Neuron (in vitro differentiated cells): ENCODE measurements around the gene PTPRN2.

ENCODE experiments used
- H2AFZ ChIP-seq: one replicate; pipeline ENCODE4 v1.6.1; 2013; ENCODE audit warnings: low read depth, mild to moderate bottlenecking, inconsistent platforms, low read length, moderate library complexity
- H3K27me3 ChIP-seq: one replicate; pipeline ENCODE4 v1.6.1; 2013; ENCODE audit warnings: low read length; ENCODE audit not compliant: insufficient read depth
- H3K36me3 ChIP-seq: one replicate; pipeline ENCODE4 v1.6.1; 2013; ENCODE audit warnings: low read length; ENCODE audit not compliant: insufficient read depth
- H3K4me1 ChIP-seq: one replicate; pipeline ENCODE4 v1.6.1; 2013; ENCODE audit warnings: low read length; ENCODE audit not compliant: insufficient read depth
- H3K4me3 ChIP-seq: 2 replicates; pipeline ENCODE4 v1.5.1; 2013; ENCODE audit warnings: mild to moderate bottlenecking, low read length, moderate library complexity
- H3K9me3 ChIP-seq: one replicate; pipeline ENCODE4 v1.6.1; 2013; ENCODE audit warnings: low read length

Gene PTPRN2

GRCh38 chr7:158612546-158612945 is 24.9 kb upstream of the PTPRN2 start:
- no peaks in the 10 kb centered on the region for H3K9me3 ChIP-seq
- no peaks in the 10 kb centered on the region for H3K27me3 ChIP-seq
- H2AFZ ChIP-seq: no peak overlapping the region
- peaks cover 11% of the 10 kb centered on the region for H3K36me3 ChIP-seq
- H3K4me1 ChIP-seq: no peaks in the 10 kb centered on the region
- H3K4me3 ChIP-seq: no peak overlapping the region

GRCh38 chr7:158611541-158611940 is 23.9 kb upstream of the PTPRN2 start:
- no peaks in the 10 kb centered on the region for H3K9me3 ChIP-seq
- no peak overlapping the region for H2AFZ ChIP-seq
- H3K27me3 ChIP-seq: no peaks in the 10 kb centered on the region
- H3K4me1 ChIP-seq: no peaks in the 10 kb centered on the region
- no peak overlapping the region for H3K4me3 ChIP-seq
- H3K36me3 ChIP-seq: peaks cover 21% of the 10 kb centered on the region

DNA sequence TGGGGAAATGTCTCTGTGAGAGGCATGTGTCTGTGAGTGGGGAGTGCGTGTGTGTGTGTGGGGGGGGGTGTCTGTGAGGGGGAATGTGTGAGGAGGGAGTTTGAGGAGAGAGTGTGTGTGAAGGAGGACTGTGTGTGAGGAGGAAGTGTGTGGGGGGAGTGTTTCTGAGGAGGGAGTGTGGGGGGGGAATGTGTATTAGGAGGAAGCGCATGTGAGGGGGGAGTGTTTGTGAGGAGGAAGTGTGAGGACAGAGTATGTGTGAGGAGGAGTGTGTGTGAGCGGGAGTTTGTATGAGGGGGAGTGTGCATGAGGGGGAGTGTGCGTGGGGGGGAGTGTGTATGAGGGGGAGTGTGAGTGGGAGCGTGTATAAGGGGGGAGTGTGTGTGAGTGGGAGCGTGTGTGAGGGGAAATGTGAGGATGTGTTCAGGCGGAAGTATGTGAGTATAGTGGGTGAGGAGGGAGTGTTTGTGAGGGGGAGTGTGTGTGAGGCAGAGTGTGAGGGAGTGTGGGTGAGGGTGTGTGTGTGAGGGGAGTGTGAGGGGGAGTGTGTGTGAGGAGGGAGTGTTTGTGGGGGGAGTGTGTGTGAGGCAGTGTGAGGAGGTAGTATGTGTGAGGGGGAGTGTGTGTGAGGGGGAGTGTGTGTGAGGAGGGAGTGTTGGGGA is 21.8 kb upstream of the PTPRN2 start:
- Histone ChIP-seq H3K4me3 (no peak overlapping the region), H3K27me3 (no peaks in the 10 kb centered on the region), H3K9me3 (no peaks in the 10 kb centered on the region), H3K36me3 (peaks cover 23% of the 10 kb centered on the region), H3K4me1 (no peaks in the 10 kb centered on the region), H2AFZ (no peak overlapping the region)

DNA sequence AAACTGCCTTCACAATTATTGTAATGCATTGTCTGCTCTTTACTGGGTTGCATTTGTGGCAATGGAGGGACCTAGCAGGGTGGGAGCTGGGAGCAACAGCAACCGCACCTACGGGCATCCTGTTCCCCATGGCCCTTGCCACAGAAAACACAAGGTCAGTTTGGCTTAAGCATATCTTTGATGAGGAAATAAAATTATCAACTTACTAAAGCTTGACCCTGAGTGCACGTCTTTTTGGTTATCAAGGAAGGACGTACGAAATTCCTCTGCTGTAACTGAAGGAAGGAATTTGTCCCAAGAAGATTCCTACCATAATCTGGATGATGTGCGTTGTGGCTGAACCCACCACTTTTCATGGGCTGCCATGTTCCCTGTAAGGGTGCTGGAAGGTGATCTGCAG is 19.9 kb upstream of the PTPRN2 start:
- no peak overlapping the region for H2AFZ ChIP-seq
- no peaks in the 10 kb centered on the region for H3K9me3 ChIP-seq
- H3K4me3 ChIP-seq: no peak overlapping the region
- H3K4me1 ChIP-seq: no peaks in the 10 kb centered on the region
- H3K27me3 ChIP-seq: no peaks in the 10 kb centered on the region
- H3K36me3 ChIP-seq: peaks cover 23% of the 10 kb centered on the region

- H3K4me3 ChIP-seq: no peak overlapping the region
- peaks cover 23% of the 10 kb centered on the region for H3K36me3 ChIP-seq
Observed at GRCh38 chr7:158606671-158607424, 19.2 kb upstream of the PTPRN2 start.

DNA sequence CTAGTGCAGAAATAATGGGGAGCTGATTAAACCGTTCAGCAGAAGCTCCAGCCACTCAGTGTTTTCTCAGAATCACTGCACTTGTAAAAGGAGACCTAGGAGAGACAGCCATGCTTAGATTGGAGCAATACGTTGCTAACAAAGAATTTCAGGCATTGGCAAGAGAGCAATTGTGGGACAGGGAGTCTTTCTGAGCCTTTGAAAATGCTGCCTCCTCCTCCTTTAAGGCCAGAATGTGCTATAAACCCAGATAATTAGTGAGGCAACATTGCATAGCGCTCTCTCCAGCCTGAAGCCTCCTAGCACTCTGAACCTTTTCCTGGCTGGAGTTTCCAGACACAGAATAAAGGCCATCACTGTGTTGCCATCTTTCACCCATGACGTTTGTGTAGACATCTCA is 18.5 kb upstream of the PTPRN2 start:
- Histone ChIP-seq H2AFZ (no peak overlapping the region), H3K27me3 (no peaks in the 10 kb centered on the region), H3K36me3 (peaks cover 23% of the 10 kb centered on the region), H3K4me3 (no peak overlapping the region), H3K9me3 (no peaks in the 10 kb centered on the region), H3K4me1 (no peaks in the 10 kb centered on the region)

More at GRCh38 chr7:158606671-158607424, 19.2 kb upstream of the PTPRN2 start:
- Histone ChIP-seq H3K4me1 (no peaks in the 10 kb centered on the region), H2AFZ (no peak overlapping the region), H3K27me3 (no peaks in the 10 kb centered on the region), H3K9me3 (no peaks in the 10 kb centered on the region)

GRCh38 chr7:158603773-158604755 is 16.4 kb upstream of the PTPRN2 start:
- H3K4me1 ChIP-seq: no peaks in the 10 kb centered on the region
- no peaks in the 10 kb centered on the region for H3K27me3 ChIP-seq
- no peak overlapping the region for H2AFZ ChIP-seq
- H3K9me3 ChIP-seq: no peaks in the 10 kb centered on the region
- no peak overlapping the region for H3K4me3 ChIP-seq
- peaks cover 23% of the 10 kb centered on the region for H3K36me3 ChIP-seq

GRCh38 chr7:158602905-158603772 is 15.5 kb upstream of the PTPRN2 start:
- H2AFZ ChIP-seq: no peak overlapping the region
- H3K36me3 ChIP-seq: peaks cover 18% of the 10 kb centered on the region
- H3K4me1 ChIP-seq: no peaks in the 10 kb centered on the region
- H3K4me3 ChIP-seq: no peak overlapping the region
- no peaks in the 10 kb centered on the region for H3K9me3 ChIP-seq
- H3K27me3 ChIP-seq: no peaks in the 10 kb centered on the region

DNA sequence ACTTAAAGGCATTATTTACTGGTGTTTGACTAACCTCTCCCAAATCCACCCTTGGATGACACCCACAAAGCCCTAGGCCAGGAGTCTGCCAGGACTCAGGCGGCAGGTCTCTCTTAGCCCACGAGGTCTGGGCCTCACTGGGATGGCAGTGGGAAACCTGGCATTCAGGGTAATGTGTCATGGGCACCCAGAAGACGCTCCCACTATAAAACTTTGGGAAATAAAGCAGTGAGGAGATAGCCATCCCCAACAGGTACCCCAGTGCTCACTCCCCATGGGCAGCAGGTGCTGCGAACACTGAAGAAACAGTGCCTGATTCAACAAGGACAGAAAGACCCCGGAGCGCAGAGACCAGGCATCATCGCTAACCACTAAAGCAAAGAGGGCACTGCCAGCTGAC is 14.4 kb upstream of the PTPRN2 start:
- H3K36me3 ChIP-seq: peaks cover 11% of the 10 kb centered on the region
- no peaks in the 10 kb centered on the region for H3K4me1 ChIP-seq
- H3K27me3 ChIP-seq: no peaks in the 10 kb centered on the region
- H3K9me3 ChIP-seq: no peaks in the 10 kb centered on the region
- H3K4me3 ChIP-seq: no peak overlapping the region
- no peak overlapping the region for H2AFZ ChIP-seq

DNA sequence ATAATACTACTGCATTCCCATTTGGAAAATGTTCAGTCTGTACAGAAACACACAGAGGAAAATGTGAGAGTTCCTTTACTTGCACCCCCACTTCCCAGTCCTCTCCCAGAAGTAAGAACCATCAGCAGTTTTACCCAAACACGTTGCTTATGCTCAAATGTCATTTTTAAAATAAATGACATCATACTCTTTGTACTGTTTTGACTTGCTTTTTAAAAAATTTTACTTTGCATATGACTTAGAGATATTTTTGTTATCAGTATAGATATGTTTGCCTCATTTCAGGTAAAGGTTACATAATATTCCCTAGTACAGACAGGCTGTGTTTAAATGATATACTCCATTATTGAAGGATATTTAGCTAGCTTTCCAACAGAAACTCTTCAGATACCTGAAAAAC is 13.5 kb upstream of the PTPRN2 start:
- H3K27me3 ChIP-seq: no peaks in the 10 kb centered on the region
- peaks cover 2% of the 10 kb centered on the region for H3K36me3 ChIP-seq
- H3K4me1 ChIP-seq: no peaks in the 10 kb centered on the region
- no peak overlapping the region for H3K4me3 ChIP-seq
- no peaks in the 10 kb centered on the region for H3K9me3 ChIP-seq
- H2AFZ ChIP-seq: no peak overlapping the region

GRCh38 chr7:158596745-158597144 is 9.1 kb upstream of the PTPRN2 start:
- H3K9me3 ChIP-seq: peaks cover 7% of the 10 kb centered on the region
- H3K27me3 ChIP-seq: no peaks in the 10 kb centered on the region
- H2AFZ ChIP-seq: no peak overlapping the region
- H3K36me3 ChIP-seq: no peaks in the 10 kb centered on the region
- H3K4me1 ChIP-seq: no peaks in the 10 kb centered on the region
- H3K4me3 ChIP-seq: no peak overlapping the region

- Histone ChIP-seq H3K9me3 (peaks cover 7% of the 10 kb centered on the region), H3K4me3 (no peak overlapping the region), H2AFZ (no peak overlapping the region), H3K36me3 (no peaks in the 10 kb centered on the region), H3K4me1 (no peaks in the 10 kb centered on the region), H3K27me3 (no peaks in the 10 kb centered on the region)
Observed at GRCh38 chr7:158596309-158596708, 8.7 kb upstream of the PTPRN2 start.
